ENCODE results near the gene URGCP. TPM values are rescaled to one million over a fixed set of nuclear protein-coding genes. Genes with fewer than 3 reads are reported as not detected.

URGCP gene
- total RNA-seq, 1 donor from 2014 or later = 13.0 TPM

- no peaks in the 10 kb centered on the region for H3K9me3 Mint-ChIP-seq (ENCODE audit: unreplicated experiment)
- H3K36me3 Mint-ChIP-seq (ENCODE audit: low read depth, unreplicated experiment) = peaks cover 19% of the 10 kb centered on the region
- H3K27ac Mint-ChIP-seq (ENCODE audit: unreplicated experiment) = peak within 1 kb of the TSS; percentile 74
- no peak for TF ChIP-seq CTCF (IDR thresholded peaks at IDR 0.05; ENCODE audit: unreplicated experiment)
- H3K4me1 Mint-ChIP-seq (ENCODE audit: unreplicated experiment) = peaks cover 14% of the 10 kb centered on the region
- peaks cover 3% of the 10 kb centered on the region for H3K27me3 Mint-ChIP-seq (ENCODE audit: unreplicated experiment)
- DNase-seq (ENCODE audit: low spot score) = peak; percentile 95
- peak within 1 kb of the TSS; percentile 91 for H3K4me3 Mint-ChIP-seq (ENCODE audit: unreplicated experiment)
Observed at GRCh38 chr7:43869006-43869866, 37.2 kb downstream of the URGCP start, which contains the start of gene MRPS24. MRPS24 (minus strand) TSS chr7:43869517; CDS start chr7:43869495, 22 bp downstream.

GRCh38 chr7:43868681-43869005 lies 37.8 kb downstream of the URGCP start:
- no peak for DNase-seq (ENCODE audit: low spot score)
- TF ChIP-seq CTCF (IDR thresholded peaks at IDR 0.05; ENCODE audit: unreplicated experiment) = no peak
- Mint-ChIP-seq H3K9me3 (ENCODE audit: unreplicated experiment) (no peaks in the 10 kb centered on the region), H3K4me1 (ENCODE audit: unreplicated experiment) (peaks cover 14% of the 10 kb centered on the region), H3K4me3 (ENCODE audit: unreplicated experiment) (peak overlapping the region; percentile 91), H3K36me3 (ENCODE audit: low read depth, unreplicated experiment) (peaks cover 19% of the 10 kb centered on the region), H3K27ac (ENCODE audit: unreplicated experiment) (peak overlapping the region; percentile 53), H3K27me3 (ENCODE audit: unreplicated experiment) (peaks cover 3% of the 10 kb centered on the region)

DNA sequence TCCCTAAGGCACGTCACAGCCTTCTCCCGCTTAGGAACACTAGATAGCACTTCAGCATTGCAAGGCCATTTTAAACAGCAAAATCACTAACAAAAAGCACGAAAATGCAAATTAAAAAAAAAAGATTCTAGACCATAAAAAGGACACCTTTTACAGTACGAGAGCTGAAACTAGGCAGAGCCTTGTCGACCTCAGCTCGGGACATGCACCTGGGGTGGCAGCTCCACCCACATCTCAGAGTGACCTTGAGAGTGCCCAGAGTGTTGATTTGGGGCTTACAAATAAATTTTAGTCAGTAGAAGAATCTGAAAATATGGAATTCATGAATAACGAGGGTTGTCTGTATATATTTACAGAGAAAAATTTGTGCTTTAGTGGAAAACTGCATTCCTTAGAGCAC lies 38.2 kb downstream of the URGCP start:
- no peak for DNase-seq (ENCODE audit: low spot score)
- Mint-ChIP-seq H3K4me1 (ENCODE audit: unreplicated experiment) (peaks cover 14% of the 10 kb centered on the region), H3K36me3 (ENCODE audit: low read depth, unreplicated experiment) (peaks cover 19% of the 10 kb centered on the region), H3K9me3 (ENCODE audit: unreplicated experiment) (no peaks in the 10 kb centered on the region), H3K27me3 (ENCODE audit: unreplicated experiment) (peaks cover 3% of the 10 kb centered on the region), H3K4me3 (ENCODE audit: unreplicated experiment) (peak overlapping the region; percentile 91), H3K27ac (ENCODE audit: unreplicated experiment) (no peak overlapping the region)
- TF ChIP-seq CTCF (IDR thresholded peaks at IDR 0.05; ENCODE audit: unreplicated experiment) = no peak

DNA sequence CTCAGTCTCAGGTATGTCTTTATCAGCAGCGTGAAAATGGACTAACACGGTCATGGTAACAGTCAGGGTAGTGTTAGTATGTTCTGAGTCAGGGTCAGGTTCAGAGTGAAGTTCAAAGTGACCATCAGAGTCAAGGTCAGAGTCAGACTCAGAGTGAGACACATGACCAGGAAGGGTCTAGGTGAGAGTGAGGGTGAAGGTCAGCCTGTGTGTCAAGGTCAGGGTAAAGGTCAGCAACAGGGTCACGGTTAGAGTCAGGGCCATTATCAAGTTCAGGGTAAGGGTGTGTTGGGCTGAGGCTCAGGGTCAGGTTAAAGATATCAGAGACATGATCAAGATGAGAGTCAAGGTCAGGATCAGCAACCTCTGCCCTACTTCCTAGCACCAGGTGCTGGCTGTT lies 41.1 kb downstream of the URGCP start:
- no peak for TF ChIP-seq CTCF (IDR thresholded peaks at IDR 0.05; ENCODE audit: unreplicated experiment)

DNA sequence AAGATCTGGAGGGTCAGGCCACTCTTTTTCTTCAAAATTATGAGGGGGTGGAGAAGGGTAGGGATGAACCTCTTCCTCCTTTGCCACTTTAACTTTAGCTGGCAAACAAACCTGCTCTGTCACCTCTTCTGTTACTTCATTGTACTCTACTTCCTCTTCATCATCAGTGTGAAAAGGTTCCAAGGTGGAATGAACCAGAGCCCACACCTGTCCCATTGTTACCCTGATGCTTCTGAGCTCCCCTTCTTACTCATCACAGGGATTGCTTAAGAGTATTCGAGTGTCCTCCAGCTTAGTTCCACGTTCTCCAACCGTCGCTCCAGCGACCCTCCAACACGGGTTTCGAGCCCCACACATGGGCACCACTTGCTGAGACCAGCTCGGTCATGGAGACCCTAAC lies 42.3 kb downstream of the URGCP start:
- Mint-ChIP-seq H3K27ac (ENCODE audit: unreplicated experiment) (no peak overlapping the region), H3K4me1 (ENCODE audit: unreplicated experiment) (peaks cover 5% of the 10 kb centered on the region), H3K27me3 (ENCODE audit: unreplicated experiment) (peaks cover 1% of the 10 kb centered on the region), H3K4me3 (ENCODE audit: unreplicated experiment) (no peak overlapping the region), H3K9me3 (ENCODE audit: unreplicated experiment) (no peaks in the 10 kb centered on the region), H3K36me3 (ENCODE audit: low read depth, unreplicated experiment) (peaks cover 16% of the 10 kb centered on the region)
- no peak for DNase-seq (ENCODE audit: low spot score)
- no peak for TF ChIP-seq CTCF (IDR thresholded peaks at IDR 0.05; ENCODE audit: unreplicated experiment)

More for the DNA sequence above, 41.1 kb downstream of the URGCP start:
- Mint-ChIP-seq H3K9me3 (ENCODE audit: unreplicated experiment) (no peaks in the 10 kb centered on the region), H3K36me3 (ENCODE audit: low read depth, unreplicated experiment) (peaks cover 19% of the 10 kb centered on the region), H3K4me1 (ENCODE audit: unreplicated experiment) (peaks cover 13% of the 10 kb centered on the region), H3K27me3 (ENCODE audit: unreplicated experiment) (peaks cover 3% of the 10 kb centered on the region), H3K4me3 (ENCODE audit: unreplicated experiment) (peak overlapping the region; percentile 48), H3K27ac (ENCODE audit: unreplicated experiment) (no peak overlapping the region)
- DNase-seq (ENCODE audit: low spot score) = no peak
